GM18502 (cell line): ENCODE results near the gene PSG3.
"Not testable (repeated sequence)": the region's sequence is repeated elsewhere in the genome, so short reads cannot be mapped to it uniquely, and the experiment has no call there.

ENCODE experiments used
- ATAC-seq: cut with Tn5 transposase; IDR thresholded peaks from one replicate; pipeline ENCODE4 v1.9.1; 2021; ENCODE audit warnings: mild to moderate bottlenecking; ENCODE audit not compliant: unreplicated experiment, poor library complexity

The PSG3 gene

GRCh38 chr19:42740381-42740780, at the start of gene PSG3:
PSG3 (minus strand) TSS chr19:42740481; CDS start chr19:42740384, 97 bp downstream.
- not testable (repeated sequence) for ATAC-seq

GRCh38 chr19:42788766-42789165, 48.5 kb upstream of the PSG3 start:
- not testable (repeated sequence) for ATAC-seq

GRCh38 chr19:42787766-42788165, 47.5 kb upstream of the PSG3 start:
- ATAC-seq, result not testable (repeated sequence)

GRCh38 chr19:42776750-42777612, 36.7 kb upstream of the PSG3 start:
- ATAC-seq, result not testable (repeated sequence)

- ATAC-seq, result not testable (repeated sequence)
Observed at GRCh38 chr19:42774510-42775158, 34.4 kb upstream of the PSG3 start.

GRCh38 chr19:42767319-42767718, 27.0 kb upstream of the PSG3 start:
- not testable (repeated sequence) for ATAC-seq

- not testable (repeated sequence) for ATAC-seq
Observed at GRCh38 chr19:42766871-42767270, 26.6 kb upstream of the PSG3 start.

- ATAC-seq, result no peak
Observed at GRCh38 chr19:42764836-42765235, 24.6 kb upstream of the PSG3 start.

GRCh38 chr19:42762789-42763188, 22.5 kb upstream of the PSG3 start:
- no peak for ATAC-seq

- ATAC-seq, result not testable (repeated sequence)
Observed at GRCh38 chr19:42761924-42762295, 21.6 kb upstream of the PSG3 start.

GRCh38 chr19:42760954-42761923, 21.0 kb upstream of the PSG3 start:
- not testable (repeated sequence) for ATAC-seq

GRCh38 chr19:42758667-42759066, 18.4 kb upstream of the PSG3 start:
- not testable (repeated sequence) for ATAC-seq

- ATAC-seq, result not testable (repeated sequence)
Observed at GRCh38 chr19:42752246-42752645, 12.0 kb upstream of the PSG3 start.

GRCh38 chr19:42741726-42742607, 1.7 kb upstream of the PSG3 start:
- not testable (repeated sequence) for ATAC-seq

- ATAC-seq, result not testable (repeated sequence)
Observed at GRCh38 chr19:42737581-42738011, 2.7 kb downstream of the PSG3 start.

- not testable (repeated sequence) for ATAC-seq
Observed at GRCh38 chr19:42728341-42728740, 11.9 kb downstream of the PSG3 start.

GRCh38 chr19:42714000-42714399, 26.3 kb downstream of the PSG3 start:
- not testable (repeated sequence) for ATAC-seq

GRCh38 chr19:42712753-42713152, 27.5 kb downstream of the PSG3 start:
- ATAC-seq, result not testable (repeated sequence)

GRCh38 chr19:42710986-42711385, 29.3 kb downstream of the PSG3 start:
- not testable (repeated sequence) for ATAC-seq
